ENCODE data around the gene MPPED1.

DNA sequence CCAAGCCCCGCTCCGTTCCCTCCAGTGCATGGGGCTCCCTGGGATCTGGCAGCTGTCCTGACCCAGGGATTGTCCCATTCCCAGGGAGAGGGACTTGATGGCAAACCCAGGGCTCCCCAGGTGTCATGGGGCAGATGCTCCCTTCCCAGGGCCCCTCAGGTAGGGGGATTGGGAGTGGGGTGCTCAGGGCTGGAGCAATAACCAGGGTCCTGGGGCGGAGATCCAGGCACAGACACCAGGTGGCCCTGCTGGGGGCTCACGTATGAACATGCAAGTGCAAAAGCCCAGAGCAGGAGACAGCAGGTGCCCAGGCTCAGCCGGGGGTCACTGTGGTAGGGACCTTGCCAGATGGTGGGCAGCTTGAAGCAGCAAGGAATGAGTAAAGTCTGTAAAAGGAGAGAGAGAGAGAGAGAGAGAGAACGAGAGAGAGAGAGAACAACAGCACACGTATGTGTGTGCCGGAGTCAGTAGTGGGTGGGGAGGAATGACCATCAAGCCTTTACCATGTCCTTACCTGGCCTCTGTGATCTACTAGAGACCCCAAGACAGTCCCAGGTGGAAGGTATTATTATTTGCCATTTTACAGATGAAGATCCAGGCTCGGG, 19.3 kb upstream of the MPPED1 start:
- no peak for TF ChIP-seq POLR2A (IDR thresholded peaks at IDR 0.05)
- TF ChIP-seq, protein P1, sequence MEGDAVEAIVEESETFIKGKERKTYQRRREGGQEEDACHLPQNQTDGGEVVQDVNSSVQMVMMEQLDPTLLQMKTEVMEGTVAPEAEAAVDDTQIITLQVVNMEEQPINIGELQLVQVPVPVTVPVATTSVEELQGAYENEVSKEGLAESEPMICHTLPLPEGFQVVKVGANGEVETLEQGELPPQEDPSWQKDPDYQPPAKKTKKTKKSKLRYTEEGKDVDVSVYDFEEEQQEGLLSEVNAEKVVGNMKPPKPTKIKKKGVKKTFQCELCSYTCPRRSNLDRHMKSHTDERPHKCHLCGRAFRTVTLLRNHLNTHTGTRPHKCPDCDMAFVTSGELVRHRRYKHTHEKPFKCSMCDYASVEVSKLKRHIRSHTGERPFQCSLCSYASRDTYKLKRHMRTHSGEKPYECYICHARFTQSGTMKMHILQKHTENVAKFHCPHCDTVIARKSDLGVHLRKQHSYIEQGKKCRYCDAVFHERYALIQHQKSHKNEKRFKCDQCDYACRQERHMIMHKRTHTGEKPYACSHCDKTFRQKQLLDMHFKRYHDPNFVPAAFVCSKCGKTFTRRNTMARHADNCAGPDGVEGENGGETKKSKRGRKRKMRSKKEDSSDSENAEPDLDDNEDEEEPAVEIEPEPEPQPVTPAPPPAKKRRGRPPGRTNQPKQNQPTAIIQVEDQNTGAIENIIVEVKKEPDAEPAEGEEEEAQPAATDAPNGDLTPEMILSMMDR (IDR thresholded peaks at IDR 0.05), result no peak
